Vagina (tissue), 2 donors: ENCODE data around the gene SMG9. TPM values are rescaled to one million over a fixed set of nuclear protein-coding genes. Genes with fewer than 3 reads are reported as not detected.
A peak's percentile ranks its signal among the peaks of the same experiment; 100 is the strongest.

Experiments used
- DNase-seq, 2 donors: peaks; one replicate each; pipeline ENCODE4 v3.0.0-alpha.2; 2017; ENCODE audit errors: extremely low spot score in 2 of 2
- H3K27ac ChIP-seq: fragments of 200-600 bp; sonication (generic); one replicate; pipeline ENCODE4 v1.5.1; 2019
- H3K27me3 ChIP-seq: fragments of 200-600 bp; sonication (generic); one replicate; pipeline ENCODE4 v1.5.1; 2019
- H3K36me3 ChIP-seq, 2 donors: fragments of 200-600 bp; sonication (generic); one replicate each; pipeline ENCODE4 v1.5.1; 2017 to 2019
- H3K4me1 ChIP-seq: fragments of 200-600 bp; sonication (generic); one replicate; pipeline ENCODE4 v1.5.1; 2019
- H3K4me3 ChIP-seq, 2 donors: fragments of 200-600 bp; sonication (generic); 1 replicate in 1 of 2; 2 replicates in 1 of 2; pipeline ENCODE4 v1.5.1; 2016 to 2019
- H3K9me3 ChIP-seq: fragments of 200-600 bp; sonication (generic); one replicate; pipeline ENCODE4 v1.5.1; 2019
- POLR2A ChIP-seq, 2 donors: fragments of 450-650 bp; IDR thresholded peaks; one replicate each; pipeline ENCODE4 v1.6.1; 2017; ENCODE audit warnings: antibody characterized with exemption in 2 of 2, mild to moderate bottlenecking in 2 of 2, moderate library complexity in 2 of 2
- POLR2AphosphoS5 ChIP-seq, 2 donors: sonication (generic); formaldehyde crosslinking; IDR thresholded peaks; one replicate each; pipeline ENCODE4 v1.9.0; 2017; ENCODE audit warnings: antibody characterized with exemption in 2 of 2, mild to moderate bottlenecking in 2 of 2, low read depth in 1 of 2; ENCODE audit not compliant: insufficient read depth in 1 of 2
- intact Hi-C: fragments of 100-400 bp; cut with DNase I; formaldehyde crosslinking; loops from one replicate; pipeline ENCODE4 v1.15.1; 2023
- total RNA-seq: library from RNA; depleted of rRNA; stranded (reverse); fragments of >200 nt; gene quantifications from one replicate; pipeline ENCODE4 v1.2.3, GENCODE V29; 2016
- TF ChIP-seq, protein P1 (sequence below), 3 experiments: fragments of 450-650 bp in 2 of 3; fragments of 200-600 bp in 1 of 3; sonication (generic) in 1 of 3; IDR thresholded peaks; one replicate each; pipeline ENCODE4 v1.5.1; 2017 to 2019; ENCODE audit warnings: antibody characterized with exemption in 3 of 3, mild to moderate bottlenecking in 2 of 3, moderate library complexity in 2 of 3

Gene SMG9
- total RNA-seq, 1 donor from 2014 or later = 56.5 TPM

DNA sequence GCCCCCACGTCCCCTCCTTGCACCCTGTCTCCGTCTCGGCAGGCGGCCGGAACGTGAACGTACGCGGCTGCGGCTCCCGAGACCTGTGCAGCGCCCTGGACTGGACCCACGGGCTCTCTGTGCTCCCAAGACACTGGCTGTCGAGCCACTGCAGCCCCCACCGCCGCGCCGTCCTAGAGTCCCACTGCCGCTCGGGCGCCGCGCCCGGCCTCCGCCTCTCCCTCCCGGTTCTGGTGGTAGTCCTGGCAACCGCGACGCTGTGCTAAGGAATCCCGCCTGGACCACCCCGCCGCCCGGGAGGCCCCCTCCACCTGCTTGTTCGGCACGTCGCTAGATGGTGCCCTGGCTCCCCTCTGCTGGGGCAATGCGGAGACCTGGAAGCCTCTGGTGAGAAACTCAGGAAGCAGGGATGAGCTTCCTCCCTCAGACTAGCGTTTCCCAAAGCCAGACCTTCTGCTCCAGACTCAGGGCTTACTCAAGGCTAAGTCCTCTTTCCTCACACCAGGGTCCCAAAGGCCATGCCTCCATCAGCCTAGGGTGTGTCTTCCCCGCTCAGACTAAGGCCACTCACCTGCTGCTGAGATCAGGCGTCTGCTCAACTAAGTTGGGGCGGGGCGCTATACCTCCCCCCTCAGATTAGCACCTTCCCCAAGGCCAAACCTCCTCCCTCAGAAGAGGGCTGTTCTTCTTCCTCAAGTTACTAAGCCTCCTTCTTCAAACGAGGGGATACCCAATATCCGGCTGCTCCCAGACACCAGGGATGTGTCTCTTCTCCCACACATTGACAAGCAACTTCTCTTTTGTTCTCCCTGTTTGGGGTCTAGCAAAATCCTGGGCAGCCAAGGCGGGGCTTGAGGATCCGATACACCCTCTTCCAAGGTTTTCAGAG is 55.0 kb downstream of the SMG9 start:
- H3K4me1 ChIP-seq = peaks cover 24% of the 10 kb centered on the region
- peak overlapping the region; percentile 79 for H3K27ac ChIP-seq
- TF ChIP-seq POLR2AphosphoS5 (IDR thresholded peaks at IDR 0.05; ENCODE audit: insufficient read depth in 1 of 2, low read depth in 1 of 2) (no peak), POLR2A (IDR thresholded peaks at IDR 0.05) (no peak)
- TF ChIP-seq, protein P1, sequence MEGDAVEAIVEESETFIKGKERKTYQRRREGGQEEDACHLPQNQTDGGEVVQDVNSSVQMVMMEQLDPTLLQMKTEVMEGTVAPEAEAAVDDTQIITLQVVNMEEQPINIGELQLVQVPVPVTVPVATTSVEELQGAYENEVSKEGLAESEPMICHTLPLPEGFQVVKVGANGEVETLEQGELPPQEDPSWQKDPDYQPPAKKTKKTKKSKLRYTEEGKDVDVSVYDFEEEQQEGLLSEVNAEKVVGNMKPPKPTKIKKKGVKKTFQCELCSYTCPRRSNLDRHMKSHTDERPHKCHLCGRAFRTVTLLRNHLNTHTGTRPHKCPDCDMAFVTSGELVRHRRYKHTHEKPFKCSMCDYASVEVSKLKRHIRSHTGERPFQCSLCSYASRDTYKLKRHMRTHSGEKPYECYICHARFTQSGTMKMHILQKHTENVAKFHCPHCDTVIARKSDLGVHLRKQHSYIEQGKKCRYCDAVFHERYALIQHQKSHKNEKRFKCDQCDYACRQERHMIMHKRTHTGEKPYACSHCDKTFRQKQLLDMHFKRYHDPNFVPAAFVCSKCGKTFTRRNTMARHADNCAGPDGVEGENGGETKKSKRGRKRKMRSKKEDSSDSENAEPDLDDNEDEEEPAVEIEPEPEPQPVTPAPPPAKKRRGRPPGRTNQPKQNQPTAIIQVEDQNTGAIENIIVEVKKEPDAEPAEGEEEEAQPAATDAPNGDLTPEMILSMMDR (IDR thresholded peaks at IDR 0.05) = no peak
- DNase-seq = no peak
- H3K4me3 ChIP-seq = peak overlapping the region; percentile 9 to 36
- no peaks in the 10 kb centered on the region for H3K36me3 ChIP-seq
- no peaks in the 10 kb centered on the region for H3K27me3 ChIP-seq
- H3K9me3 ChIP-seq = no peaks in the 10 kb centered on the region
- intact Hi-C loops = no loop called here

DNA sequence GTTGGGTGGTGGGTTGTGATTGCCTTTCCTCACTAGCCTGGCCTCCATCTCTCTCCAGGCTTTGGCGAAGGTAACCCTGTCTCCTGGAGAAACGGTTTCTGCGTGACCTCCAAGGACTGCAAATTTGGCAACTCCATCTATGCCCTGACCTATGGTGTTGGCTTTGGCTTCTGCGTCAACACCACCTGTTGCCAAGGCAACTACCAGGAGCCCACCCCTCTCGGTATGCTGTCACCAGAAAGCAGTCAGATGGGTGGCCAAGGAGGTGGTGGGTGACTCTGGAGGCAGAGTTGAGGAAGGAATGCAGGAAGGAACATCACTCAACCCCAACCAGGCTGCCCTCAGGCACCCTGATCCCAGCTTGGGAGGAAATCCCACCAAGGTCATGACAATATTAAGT is 57.5 kb downstream of the SMG9 start:
- no peaks in the 10 kb centered on the region for H3K27me3 ChIP-seq
- no peaks in the 10 kb centered on the region for H3K9me3 ChIP-seq
- H3K4me1 ChIP-seq = peaks cover 24% of the 10 kb centered on the region
- TF ChIP-seq POLR2A (IDR thresholded peaks at IDR 0.05) = no peak
- TF ChIP-seq POLR2AphosphoS5 (IDR thresholded peaks at IDR 0.05; ENCODE audit: insufficient read depth in 1 of 2, low read depth in 1 of 2) = no peak
- TF ChIP-seq, protein P1 (IDR thresholded peaks at IDR 0.05) = no peak
- intact Hi-C loops = no loop called here
- DNase-seq = no peak
- no peaks in the 10 kb centered on the region for H3K36me3 ChIP-seq
- no peak overlapping the region for H3K4me3 ChIP-seq
- H3K27ac ChIP-seq = no peak overlapping the region

DNA sequence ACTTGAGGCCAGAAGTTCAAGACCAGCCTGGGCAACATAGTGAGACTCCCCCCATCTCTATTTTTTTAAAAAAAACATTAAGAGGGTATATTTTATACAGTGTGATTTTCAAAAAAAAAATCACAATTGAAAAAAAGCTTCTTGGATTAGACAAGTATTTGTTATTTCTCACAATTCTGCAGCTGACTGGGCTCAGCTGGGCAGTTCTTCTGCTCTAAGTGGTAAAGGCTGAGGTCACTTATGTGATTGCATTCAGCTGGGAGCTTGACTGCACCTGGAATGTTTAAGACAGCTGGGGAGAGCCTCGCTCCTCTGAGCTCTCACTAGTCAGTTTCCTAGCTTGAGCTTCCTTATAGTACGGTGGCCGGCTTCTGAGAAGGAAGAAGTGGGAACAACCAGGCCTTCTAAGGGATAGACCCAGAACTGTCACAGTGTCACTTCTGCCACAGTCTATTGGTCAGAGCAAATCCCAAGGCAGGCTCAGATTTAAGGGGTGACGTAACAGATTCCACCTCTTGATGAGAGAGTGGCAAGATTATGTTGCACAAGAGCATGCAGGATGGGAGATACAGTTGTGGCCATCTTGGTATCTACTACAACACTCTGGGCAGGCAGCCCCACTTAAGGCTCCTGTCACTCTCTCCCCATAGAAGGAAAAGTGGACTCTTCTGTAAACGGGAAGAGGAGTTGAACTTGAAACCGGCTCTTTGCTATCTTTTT is 58.6 kb downstream of the SMG9 start:
- TF ChIP-seq POLR2A (IDR thresholded peaks at IDR 0.05) = no peak
- TF ChIP-seq POLR2AphosphoS5 (IDR thresholded peaks at IDR 0.05; ENCODE audit: insufficient read depth in 1 of 2, low read depth in 1 of 2) = no peak
- TF ChIP-seq, protein P1 (IDR thresholded peaks at IDR 0.05) = no peak
- no peak for DNase-seq
- Histone ChIP-seq H3K27ac (no peak overlapping the region), H3K36me3 (no peaks in the 10 kb centered on the region), H3K27me3 (no peaks in the 10 kb centered on the region), H3K9me3 (no peaks in the 10 kb centered on the region), H3K4me3 (no peak overlapping the region), H3K4me1 (peaks cover 19% of the 10 kb centered on the region)
- intact Hi-C loops = no loop called here

DNA sequence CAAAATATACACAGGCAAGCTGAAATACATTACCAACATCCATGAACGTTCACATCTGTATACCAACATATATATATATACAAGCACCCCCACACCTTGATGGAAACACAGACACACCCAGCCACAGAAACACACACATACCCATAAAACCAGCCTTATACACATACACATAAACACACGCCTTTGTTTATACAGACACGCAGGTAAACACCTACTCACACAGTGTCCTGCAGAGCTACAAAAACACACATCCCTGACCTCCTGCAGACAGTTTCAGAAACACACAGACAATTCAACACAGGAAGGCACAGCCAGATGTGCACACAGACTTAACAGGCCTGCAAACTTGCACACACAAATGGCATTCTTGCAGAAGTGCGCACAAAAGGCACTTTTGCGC is 60.2 kb downstream of the SMG9 start:
- no peak overlapping the region for H3K27ac ChIP-seq

More for the DNA sequence above, 60.2 kb downstream of the SMG9 start:
- Histone ChIP-seq H3K36me3 (no peaks in the 10 kb centered on the region), H3K27me3 (no peaks in the 10 kb centered on the region), H3K4me1 (peaks cover 7% of the 10 kb centered on the region), H3K9me3 (peaks cover 5% of the 10 kb centered on the region), H3K4me3 (no peak overlapping the region)
- no peak for DNase-seq
- intact Hi-C loops = no loop called here
- no peak for TF ChIP-seq POLR2AphosphoS5 (IDR thresholded peaks at IDR 0.05; ENCODE audit: insufficient read depth in 1 of 2, low read depth in 1 of 2)
- TF ChIP-seq, protein P1 (IDR thresholded peaks at IDR 0.05) = no peak
- no peak for TF ChIP-seq POLR2A (IDR thresholded peaks at IDR 0.05)
